Progenitor cell of endocrine pancreas (in vitro differentiated cells): ENCODE results near the gene WWP2. TPM values are rescaled to one million over a fixed set of nuclear protein-coding genes. Genes with fewer than 3 reads are reported as not detected.
"Not testable (repeated sequence)": the region's sequence is repeated elsewhere in the genome, so short reads cannot be mapped to it uniquely, and the experiment has no call there.

Experiments used
- DNase-seq: peaks from one replicate; pipeline ENCODE4 v3.0.0; 2021; ENCODE audit warnings: low spot score; ENCODE audit not compliant: unreplicated experiment
- H3K27ac Mint-ChIP-seq: 2 replicates; pipeline ENCODE4 v1.8.0; 2021; ENCODE audit warnings: mild to moderate bottlenecking, moderate library complexity, mixed read lengths
- H3K27me3 Mint-ChIP-seq: 2 replicates; pipeline ENCODE4 v1.8.0; 2021; ENCODE audit warnings: mixed read lengths
- H3K36me3 Mint-ChIP-seq: 2 replicates; pipeline ENCODE4 v1.8.0; 2022; ENCODE audit warnings: mixed read lengths; ENCODE audit not compliant: insufficient read depth
- H3K4me1 Mint-ChIP-seq: 2 replicates; pipeline ENCODE4 v1.8.0; 2021; ENCODE audit warnings: low read depth, mixed read lengths
- H3K4me3 Mint-ChIP-seq: 2 replicates; pipeline ENCODE4 v1.8.0; 2021; ENCODE audit warnings: low read depth, mild to moderate bottlenecking, moderate library complexity, mixed read lengths
- H3K9me3 Mint-ChIP-seq: 2 replicates; pipeline ENCODE4 v1.8.0; 2021; ENCODE audit warnings: low read depth, mixed read lengths
- total RNA-seq: library from RNA; stranded (reverse); gene quantifications from 2 replicates; pipeline ENCODE4 v1.2.1, GENCODE V29; 2021
- TF ChIP-seq, protein P1 (sequence below): fragments of 200-600 bp; sonication (generic); IDR thresholded peaks from one replicate; pipeline ENCODE4 v1.5.0; 2021; ENCODE audit warnings: antibody characterized with exemption, mild to moderate bottlenecking; ENCODE audit not compliant: unreplicated experiment

WWP2 gene
- total RNA-seq, 1 donor from 2014 or later: 62.3 TPM

GRCh38 chr16:69727916-69728270, 34.2 kb upstream of the WWP2 start:
- H3K27me3 Mint-ChIP-seq: no peaks in the 10 kb centered on the region
- peak overlapping the region; percentile 85 for H3K4me3 Mint-ChIP-seq
- no peak for DNase-seq
- TF ChIP-seq, protein P1, sequence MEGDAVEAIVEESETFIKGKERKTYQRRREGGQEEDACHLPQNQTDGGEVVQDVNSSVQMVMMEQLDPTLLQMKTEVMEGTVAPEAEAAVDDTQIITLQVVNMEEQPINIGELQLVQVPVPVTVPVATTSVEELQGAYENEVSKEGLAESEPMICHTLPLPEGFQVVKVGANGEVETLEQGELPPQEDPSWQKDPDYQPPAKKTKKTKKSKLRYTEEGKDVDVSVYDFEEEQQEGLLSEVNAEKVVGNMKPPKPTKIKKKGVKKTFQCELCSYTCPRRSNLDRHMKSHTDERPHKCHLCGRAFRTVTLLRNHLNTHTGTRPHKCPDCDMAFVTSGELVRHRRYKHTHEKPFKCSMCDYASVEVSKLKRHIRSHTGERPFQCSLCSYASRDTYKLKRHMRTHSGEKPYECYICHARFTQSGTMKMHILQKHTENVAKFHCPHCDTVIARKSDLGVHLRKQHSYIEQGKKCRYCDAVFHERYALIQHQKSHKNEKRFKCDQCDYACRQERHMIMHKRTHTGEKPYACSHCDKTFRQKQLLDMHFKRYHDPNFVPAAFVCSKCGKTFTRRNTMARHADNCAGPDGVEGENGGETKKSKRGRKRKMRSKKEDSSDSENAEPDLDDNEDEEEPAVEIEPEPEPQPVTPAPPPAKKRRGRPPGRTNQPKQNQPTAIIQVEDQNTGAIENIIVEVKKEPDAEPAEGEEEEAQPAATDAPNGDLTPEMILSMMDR: no peak
- peaks cover 7% of the 10 kb centered on the region for H3K36me3 Mint-ChIP-seq
- peak overlapping the region; percentile 87 for H3K27ac Mint-ChIP-seq
- peaks cover 40% of the 10 kb centered on the region for H3K4me1 Mint-ChIP-seq
- no peaks in the 10 kb centered on the region for H3K9me3 Mint-ChIP-seq

GRCh38 chr16:69729030-69729429, 33.1 kb upstream of the WWP2 start:
- not testable (repeated sequence) for H3K9me3 Mint-ChIP-seq, H3K27ac Mint-ChIP-seq, H3K36me3 Mint-ChIP-seq, H3K4me3 Mint-ChIP-seq, H3K27me3 Mint-ChIP-seq, DNase-seq
- H3K4me1 Mint-ChIP-seq: peaks cover 31% of the 10 kb centered on the region

- peaks cover 19% of the 10 kb centered on the region for H3K4me1 Mint-ChIP-seq
- not testable (repeated sequence) for H3K36me3 Mint-ChIP-seq, H3K27ac Mint-ChIP-seq, H3K4me3 Mint-ChIP-seq, DNase-seq, H3K27me3 Mint-ChIP-seq, H3K9me3 Mint-ChIP-seq
Measured at GRCh38 chr16:69731280-69731679, 30.9 kb upstream of the WWP2 start.

GRCh38 chr16:69732101-69732500, 30.0 kb upstream of the WWP2 start:
- Mint-ChIP-seq H3K27me3 (no peaks in the 10 kb centered on the region), H3K4me3 (no peak overlapping the region), H3K4me1 (peaks cover 11% of the 10 kb centered on the region), H3K27ac (no peak overlapping the region), H3K36me3 (peaks cover 2% of the 10 kb centered on the region), H3K9me3 (no peaks in the 10 kb centered on the region)
- TF ChIP-seq, protein P1: no peak
- no peak for DNase-seq

- H3K36me3 Mint-ChIP-seq: peaks cover 21% of the 10 kb centered on the region
- no peaks in the 10 kb centered on the region for H3K9me3 Mint-ChIP-seq
- H3K27ac Mint-ChIP-seq: no peak overlapping the region
- H3K27me3 Mint-ChIP-seq: no peaks in the 10 kb centered on the region
- no peak for DNase-seq
- TF ChIP-seq, protein P1: no peak
- no peak overlapping the region for H3K4me3 Mint-ChIP-seq
- no peaks in the 10 kb centered on the region for H3K4me1 Mint-ChIP-seq
Measured at GRCh38 chr16:69741519-69741918, 20.6 kb upstream of the WWP2 start.

GRCh38 chr16:69741951-69742904, 19.9 kb upstream of the WWP2 start:
- H3K27ac Mint-ChIP-seq: no peak overlapping the region
- DNase-seq: no peak

More at GRCh38 chr16:69741951-69742904, 19.9 kb upstream of the WWP2 start:
- Mint-ChIP-seq H3K36me3 (peaks cover 21% of the 10 kb centered on the region), H3K4me1 (no peaks in the 10 kb centered on the region), H3K9me3 (no peaks in the 10 kb centered on the region), H3K4me3 (no peak overlapping the region), H3K27me3 (no peaks in the 10 kb centered on the region)
- TF ChIP-seq, protein P1: no peak
